T47D (cell line): ENCODE data around the gene PLCL2.
"Not testable (repeated sequence)": the region's sequence is repeated elsewhere in the genome, so short reads cannot be mapped to it uniquely, and the experiment has no call there.

Source experiments
- DNase-seq, 2 experiments: peaks; one replicate each; pipeline versions ENCODE4 v3.0.0 to v3.0.0-alpha.2; 2011 to 2012; ENCODE audit warnings: low read depth in 1 of 2, low spot score in 1 of 2
- JUND ChIP-seq: IDR thresholded peaks from 2 replicates; pipeline ENCODE4 v1.6.1; 2012; ENCODE audit warnings: low read depth
- in situ Hi-C: cut with HindIII; loops from 2 replicates; pipeline ENCODE4 v1.10.0; 2016; ENCODE audit warnings: low sequenced_read_pairs, low pct_unique_long_range_greater_than_20kb

PLCL2 gene

DNA sequence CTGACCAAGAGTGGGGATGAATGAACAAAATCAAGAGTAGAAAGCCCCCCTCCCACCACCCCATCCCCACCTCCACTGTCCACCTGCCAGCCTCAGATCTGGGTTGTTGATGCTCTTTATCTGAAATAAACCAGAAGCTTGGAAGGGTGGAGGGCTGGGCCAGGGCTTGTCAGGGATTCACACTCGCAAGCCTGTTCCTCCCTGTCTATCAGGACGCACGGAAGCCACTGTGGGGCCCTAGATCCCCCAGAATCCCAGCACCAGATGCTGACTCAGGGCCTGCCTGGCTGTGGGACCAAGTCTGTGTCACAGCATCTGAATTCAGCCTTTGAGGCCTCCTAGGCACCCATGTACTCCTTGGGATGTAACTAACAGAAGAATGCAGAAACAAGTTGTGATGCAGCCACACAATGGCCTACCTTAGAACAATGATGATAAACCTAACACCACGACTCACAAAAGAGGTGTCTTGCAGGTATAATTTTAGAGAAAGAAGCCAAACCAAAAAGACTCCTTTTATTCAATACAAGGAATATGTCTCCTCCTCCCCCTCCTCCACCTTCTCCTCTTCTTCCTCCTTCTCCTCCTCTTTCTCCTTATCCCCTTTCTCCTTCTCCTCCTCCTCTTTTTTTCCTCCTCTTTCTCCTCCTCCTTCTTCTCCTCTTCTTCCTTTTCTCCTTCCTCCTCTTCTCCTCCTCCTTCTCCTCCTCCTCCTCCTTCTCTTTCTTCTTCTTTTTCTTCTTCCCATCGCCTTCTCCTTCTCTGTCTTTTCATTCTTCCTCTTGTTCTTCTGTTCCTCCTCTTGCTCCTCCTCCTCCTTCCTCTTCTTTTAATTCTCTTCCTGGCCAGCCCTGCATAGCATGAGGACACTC lies 234.7 kb downstream of the PLCL2 start:
- DNase-seq = no peak
- in situ Hi-C loops = no loop called here
- no peak for TF ChIP-seq JUND

DNA sequence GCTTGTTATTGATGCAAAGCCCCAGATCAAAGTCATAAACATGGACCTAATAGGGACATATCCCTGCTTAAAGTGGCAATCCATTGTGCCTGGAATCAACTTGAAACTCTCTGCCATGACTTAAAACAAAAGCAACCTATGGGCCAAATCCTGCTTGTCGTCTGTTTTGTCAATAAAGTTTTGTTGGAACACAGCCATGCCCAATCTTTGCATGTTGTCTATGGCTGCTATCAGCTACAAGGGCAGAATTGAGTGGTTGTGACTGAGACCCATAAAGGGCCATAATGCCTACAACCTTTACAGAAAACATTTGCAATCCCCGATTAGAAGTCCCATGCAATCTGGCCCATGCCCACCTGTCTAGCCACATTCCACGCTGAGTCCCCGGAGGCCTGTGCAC lies 235.4 kb downstream of the PLCL2 start:
- in situ Hi-C loops = no loop called here
- TF ChIP-seq JUND = no peak
- DNase-seq = no peak

GRCh38 chr3:17121336-17121735 lies 236.6 kb downstream of the PLCL2 start:
- in situ Hi-C loops = no loop called here
- DNase-seq = no peak
- TF ChIP-seq JUND = no peak

GRCh38 chr3:17122758-17123157 lies 238.0 kb downstream of the PLCL2 start:
- no peak for TF ChIP-seq JUND
- DNase-seq = no peak
- in situ Hi-C loops = no loop called here

GRCh38 chr3:17125738-17126442 lies 241.1 kb downstream of the PLCL2 start:
- in situ Hi-C loops = no loop called here
- no peak for DNase-seq
- TF ChIP-seq JUND = no peak

GRCh38 chr3:17128671-17129070 lies 243.9 kb downstream of the PLCL2 start:
- DNase-seq, in situ Hi-C loops: not testable (repeated sequence)

DNA sequence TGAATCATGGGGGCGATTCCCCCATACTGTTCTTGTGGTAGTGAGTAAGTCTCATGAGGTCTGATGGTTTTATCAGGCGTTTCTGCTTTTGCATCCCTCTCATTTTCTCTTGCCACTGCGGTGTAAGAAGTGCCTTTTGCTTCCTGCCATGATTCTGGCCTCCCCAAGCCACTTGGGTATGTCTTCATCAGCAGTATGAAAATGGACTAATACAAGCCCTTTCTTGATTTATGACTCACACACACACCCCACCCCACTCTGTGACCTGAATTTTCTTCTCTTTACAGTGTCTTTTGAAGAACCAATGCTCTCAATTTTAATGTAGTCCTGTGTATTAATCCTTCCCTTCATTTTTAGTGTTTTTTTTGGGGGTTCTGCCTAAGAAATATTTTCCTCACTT lies 244.8 kb downstream of the PLCL2 start:
- in situ Hi-C loops = no loop called here
- DNase-seq = no peak
- no peak for TF ChIP-seq JUND

- DNase-seq = no peak
- in situ Hi-C loops = no loop called here
- no peak for TF ChIP-seq JUND
These were observed 246.2 kb downstream of the PLCL2 start for GRCh38 chr3:17130956-17131355.

- in situ Hi-C loops = no loop called here
- no peak for TF ChIP-seq JUND
- DNase-seq = no peak
These were observed 247.7 kb downstream of the PLCL2 start for GRCh38 chr3:17132286-17133115.

DNA sequence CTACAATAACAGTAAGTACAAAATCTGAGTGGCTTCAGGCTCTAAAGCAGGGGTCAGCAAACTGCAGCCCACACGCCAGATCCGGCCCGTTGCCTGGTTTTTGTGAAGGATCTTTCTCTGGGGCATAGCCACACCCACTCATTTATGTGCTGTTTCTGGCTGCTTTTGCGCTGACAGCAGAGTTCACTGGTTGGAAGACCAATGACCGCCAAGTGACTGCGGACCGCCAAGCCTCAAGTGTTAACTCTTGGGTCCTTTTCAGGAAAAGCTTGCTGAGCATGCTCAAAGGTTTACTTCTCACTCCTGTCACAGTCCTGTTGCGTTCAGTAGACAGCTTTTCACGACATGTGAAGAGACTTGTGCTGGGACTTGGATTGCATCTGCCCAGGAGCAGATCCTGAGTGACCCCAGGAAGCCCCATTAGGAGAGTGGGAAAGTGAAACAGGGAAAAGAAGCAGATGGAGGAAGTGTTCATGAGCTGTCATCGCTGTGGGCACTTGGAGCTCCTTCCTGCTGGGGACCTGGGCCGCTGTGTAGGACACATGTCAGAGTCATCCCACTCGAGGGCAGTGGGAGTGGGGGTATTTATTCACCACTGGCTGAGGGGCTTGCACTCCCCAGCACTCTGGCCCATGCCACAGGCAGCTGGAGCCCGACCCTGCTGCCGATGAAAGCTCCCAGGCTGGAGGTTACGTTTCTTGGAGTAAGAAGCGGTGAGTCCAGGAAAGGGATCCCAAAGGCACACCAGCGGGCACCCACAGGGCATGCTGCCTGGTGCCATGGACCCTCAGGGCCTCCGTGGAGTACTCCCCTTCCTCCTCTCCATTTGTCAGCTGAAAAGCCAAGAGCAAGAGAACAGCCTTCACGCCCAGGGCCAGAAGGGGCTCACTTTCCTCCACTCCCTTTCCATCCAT lies 249.1 kb downstream of the PLCL2 start:
- DNase-seq = no peak
- TF ChIP-seq JUND = no peak

DNA sequence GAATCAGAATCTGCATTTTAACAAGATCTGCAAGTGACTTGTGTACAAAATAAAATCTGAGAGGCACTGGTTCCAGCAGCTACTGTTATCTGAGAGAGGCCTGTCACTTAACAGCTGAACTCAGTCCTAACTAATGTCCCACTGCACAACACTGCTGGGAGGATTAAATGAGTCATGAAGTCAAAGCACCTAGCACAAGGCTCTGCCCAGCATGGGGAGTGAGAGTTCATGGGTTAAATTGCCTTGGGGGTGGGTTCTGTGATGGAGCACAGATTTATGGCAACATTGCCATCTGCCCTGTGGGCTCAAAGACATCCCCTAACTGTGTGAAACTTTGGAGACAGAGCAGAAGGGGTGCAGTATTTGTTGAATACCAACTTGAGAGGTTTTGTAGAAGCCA lies 250.9 kb downstream of the PLCL2 start:
- in situ Hi-C loops = no loop called here
- DNase-seq = no peak
- TF ChIP-seq JUND = no peak

More for the DNA sequence above, 249.1 kb downstream of the PLCL2 start:
- in situ Hi-C loops = no loop called here
